IMR-90 (cell line): Measurements from ENCODE around the gene PRM3.

Experiments used
- CEBPB ChIP-seq: IDR thresholded peaks from 2 replicates; pipeline ENCODE4 v1.6.1; 2012; ENCODE audit warnings: low read depth, low read length, improper control_type of control experiment
- FOS ChIP-seq: fragments of 150-350 bp; IDR thresholded peaks from 2 replicates; pipeline ENCODE4 v1.6.1; 2016; ENCODE audit warnings: low read depth, low read length
- POLR2A ChIP-seq: IDR thresholded peaks from 2 replicates; pipeline ENCODE4 v1.6.1; 2012; ENCODE audit warnings: mild to moderate bottlenecking, low read depth, low read length
- USF2 ChIP-seq: fragments of 150-350 bp; IDR thresholded peaks from 2 replicates; pipeline ENCODE4 v1.6.1; 2017; ENCODE audit warnings: mild to moderate bottlenecking, antibody characterized with exemption, low read length, low read depth
- TF ChIP-seq, protein P1 (sequence below): conservative IDR thresholded peaks from 2 replicates; pipeline ENCODE4 v1.5.1; 2012; ENCODE audit warnings: mild to moderate bottlenecking, low read depth, low read length, improper control_type of control experiment

DNA sequence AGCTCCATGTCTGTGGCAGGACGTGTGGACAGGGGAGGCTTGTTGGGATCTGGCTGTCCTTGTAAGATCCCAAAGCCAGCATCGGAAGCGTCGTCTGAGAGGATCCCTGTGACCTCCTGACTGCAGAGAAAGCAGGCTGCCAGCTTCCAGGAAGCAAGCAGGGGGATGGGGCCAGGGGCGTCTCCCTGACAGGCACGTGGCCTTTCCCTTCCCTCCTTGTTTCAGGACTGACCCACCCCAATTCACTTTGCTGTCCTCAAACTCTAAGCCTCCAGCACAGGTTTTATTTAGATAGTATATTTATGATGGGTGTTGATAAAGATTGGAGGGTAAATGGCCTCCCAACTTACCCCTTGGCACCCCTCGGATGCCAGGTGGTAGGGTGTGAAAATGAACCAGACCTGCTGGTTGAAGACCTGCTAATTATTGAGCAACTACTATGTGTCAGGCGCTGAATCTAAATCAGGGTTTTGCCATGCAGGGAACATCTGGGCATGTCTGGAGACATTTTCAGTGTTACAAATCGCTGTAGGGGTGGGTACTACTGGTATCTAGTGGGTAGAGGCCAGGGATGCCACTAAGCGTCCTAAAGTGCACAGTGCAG is 42.0 kb downstream of the PRM3 start:
- TF ChIP-seq, protein P1, sequence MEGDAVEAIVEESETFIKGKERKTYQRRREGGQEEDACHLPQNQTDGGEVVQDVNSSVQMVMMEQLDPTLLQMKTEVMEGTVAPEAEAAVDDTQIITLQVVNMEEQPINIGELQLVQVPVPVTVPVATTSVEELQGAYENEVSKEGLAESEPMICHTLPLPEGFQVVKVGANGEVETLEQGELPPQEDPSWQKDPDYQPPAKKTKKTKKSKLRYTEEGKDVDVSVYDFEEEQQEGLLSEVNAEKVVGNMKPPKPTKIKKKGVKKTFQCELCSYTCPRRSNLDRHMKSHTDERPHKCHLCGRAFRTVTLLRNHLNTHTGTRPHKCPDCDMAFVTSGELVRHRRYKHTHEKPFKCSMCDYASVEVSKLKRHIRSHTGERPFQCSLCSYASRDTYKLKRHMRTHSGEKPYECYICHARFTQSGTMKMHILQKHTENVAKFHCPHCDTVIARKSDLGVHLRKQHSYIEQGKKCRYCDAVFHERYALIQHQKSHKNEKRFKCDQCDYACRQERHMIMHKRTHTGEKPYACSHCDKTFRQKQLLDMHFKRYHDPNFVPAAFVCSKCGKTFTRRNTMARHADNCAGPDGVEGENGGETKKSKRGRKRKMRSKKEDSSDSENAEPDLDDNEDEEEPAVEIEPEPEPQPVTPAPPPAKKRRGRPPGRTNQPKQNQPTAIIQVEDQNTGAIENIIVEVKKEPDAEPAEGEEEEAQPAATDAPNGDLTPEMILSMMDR: no peak
- TF ChIP-seq POLR2A: no peak
- TF ChIP-seq USF2: no peak
- TF ChIP-seq CEBPB: no peak
- TF ChIP-seq FOS: no peak
